MG63 (cell line): ENCODE measurements around the gene TMEM87B. TPM values are rescaled to one million over a fixed set of nuclear protein-coding genes. Genes with fewer than 3 reads are reported as not detected.
A peak's percentile ranks its signal among the peaks of the same experiment; 100 is the strongest.

ENCODE experiments used
- DNase-seq: peaks from one replicate; pipeline ENCODE4 v3.0.0-alpha.2; 2020
- H3K27me3 ChIP-seq: fragments of 250-450 bp; sonication (Bioruptor Pico); 2 replicates; pipeline ENCODE4 v1.5.1; 2020; ENCODE audit warnings: mild to moderate bottlenecking, moderate library complexity
- H3K36me3 ChIP-seq: fragments of 250-450 bp; sonication (Bioruptor Pico); 2 replicates; pipeline ENCODE4 v1.5.1; 2020; ENCODE audit warnings: mild to moderate bottlenecking, moderate library complexity
- H3K4me3 ChIP-seq: fragments of 250-450 bp; sonication (Bioruptor Pico); 2 replicates; pipeline ENCODE4 v1.5.1; 2020; ENCODE audit warnings: mild to moderate bottlenecking, moderate library complexity
- H3K9me3 ChIP-seq: fragments of 250-450 bp; sonication (Bioruptor Pico); 2 replicates; pipeline ENCODE4 v1.5.1; 2020; ENCODE audit warnings: mild to moderate bottlenecking, moderate library complexity
- total RNA-seq: library from RNA; depleted of rRNA; stranded (reverse); fragments of >200 nt; shearing (Covaris generic); gene quantifications from 2 replicates; pipeline ENCODE4 v1.2.3, GENCODE V29; 2014; ENCODE audit warnings: low replicate concordance

TMEM87B gene
- total RNA-seq, 1 experiment from 2014 or later: 7.0 TPM

- Histone ChIP-seq H3K4me3 (no peak overlapping the region), H3K36me3 (no peaks in the 10 kb centered on the region), H3K9me3 (no peaks in the 10 kb centered on the region), H3K27me3 (no peaks in the 10 kb centered on the region)
- DNase-seq: no peak
These were observed 94.9 kb downstream of the TMEM87B start for GRCh38 chr2:112149866-112150435.

- no peaks in the 10 kb centered on the region for H3K27me3 ChIP-seq
- H3K36me3 ChIP-seq: no peaks in the 10 kb centered on the region
- no peaks in the 10 kb centered on the region for H3K9me3 ChIP-seq
- DNase-seq: peak; percentile 71
- no peak overlapping the region for H3K4me3 ChIP-seq
These were observed 95.4 kb downstream of the TMEM87B start for GRCh38 chr2:112150447-112150846.

DNA sequence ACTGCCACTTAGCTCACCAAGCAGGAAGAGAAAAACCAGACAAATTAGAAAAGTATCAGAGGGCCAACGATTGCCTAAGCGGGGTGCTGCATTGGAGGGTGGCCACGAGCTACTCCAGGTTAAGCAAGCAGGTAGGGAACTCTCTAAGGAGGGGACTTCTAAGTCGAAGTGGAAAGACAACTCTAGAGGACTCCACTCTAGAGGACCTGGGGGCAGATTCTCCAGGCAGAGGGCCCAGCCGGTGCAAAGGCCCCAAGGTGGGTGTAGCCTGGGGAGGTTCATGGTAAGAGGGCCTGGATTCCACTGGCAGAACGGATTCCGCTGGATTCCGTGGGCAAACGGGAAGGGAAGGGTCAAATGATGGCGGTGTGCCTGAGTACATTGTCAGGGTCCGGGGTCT is 95.8 kb downstream of the TMEM87B start:
- no peaks in the 10 kb centered on the region for H3K36me3 ChIP-seq
- H3K4me3 ChIP-seq: no peak overlapping the region
- H3K9me3 ChIP-seq: no peaks in the 10 kb centered on the region
- no peaks in the 10 kb centered on the region for H3K27me3 ChIP-seq
- no peak for DNase-seq

- no peak for DNase-seq
- no peaks in the 10 kb centered on the region for H3K36me3 ChIP-seq
- H3K27me3 ChIP-seq: no peaks in the 10 kb centered on the region
- H3K9me3 ChIP-seq: no peaks in the 10 kb centered on the region
- H3K4me3 ChIP-seq: no peak overlapping the region
These were observed 96.2 kb downstream of the TMEM87B start for GRCh38 chr2:112151271-112151670.

- no peaks in the 10 kb centered on the region for H3K36me3 ChIP-seq
- no peak overlapping the region for H3K4me3 ChIP-seq
- no peak for DNase-seq
- H3K9me3 ChIP-seq: no peaks in the 10 kb centered on the region
- no peaks in the 10 kb centered on the region for H3K27me3 ChIP-seq
These were observed 96.8 kb downstream of the TMEM87B start for GRCh38 chr2:112151701-112152440.

DNA sequence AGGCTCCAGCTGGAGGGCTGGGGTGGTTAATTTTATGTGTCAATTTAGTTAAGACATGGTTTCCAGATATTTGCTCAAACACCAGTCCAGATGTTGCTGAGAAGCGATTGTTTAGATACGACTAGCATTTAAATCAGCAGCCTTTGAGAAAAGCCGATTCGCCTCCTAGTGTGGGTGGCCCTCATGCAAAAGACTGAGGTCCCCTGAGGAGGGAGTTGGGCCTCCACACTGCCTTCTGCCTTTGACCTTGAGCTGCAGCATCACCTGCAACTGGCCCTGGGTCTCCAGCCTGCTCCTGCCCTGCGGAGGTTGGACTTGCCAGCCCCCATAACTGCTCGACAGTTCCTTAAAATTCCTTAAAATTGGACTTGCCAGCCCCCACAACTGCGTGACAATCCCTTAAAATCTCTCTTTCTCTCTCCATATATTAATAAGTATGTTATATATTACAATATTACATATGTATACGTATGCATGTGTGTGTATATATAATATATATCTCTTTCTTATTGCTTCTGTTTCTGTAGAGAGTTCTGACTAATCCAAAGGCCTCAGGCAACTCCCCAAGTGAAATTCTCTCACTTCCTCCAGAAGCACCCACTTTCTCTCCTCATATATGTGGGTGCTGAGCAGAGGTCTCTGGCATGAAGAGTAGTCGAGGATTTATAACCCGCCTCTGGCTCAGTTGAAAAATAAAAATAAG is 97.6 kb downstream of the TMEM87B start:
- Histone ChIP-seq H3K27me3 (no peaks in the 10 kb centered on the region), H3K4me3 (no peak overlapping the region), H3K36me3 (no peaks in the 10 kb centered on the region), H3K9me3 (no peaks in the 10 kb centered on the region)
- DNase-seq: no peak

GRCh38 chr2:112153179-112153490 is 98.1 kb downstream of the TMEM87B start:
- Histone ChIP-seq H3K9me3 (no peaks in the 10 kb centered on the region), H3K27me3 (no peaks in the 10 kb centered on the region), H3K4me3 (no peak overlapping the region), H3K36me3 (no peaks in the 10 kb centered on the region)
- peak; percentile 14 for DNase-seq

GRCh38 chr2:112153501-112153900 is 98.4 kb downstream of the TMEM87B start:
- Histone ChIP-seq H3K36me3 (no peaks in the 10 kb centered on the region), H3K4me3 (no peak overlapping the region), H3K9me3 (no peaks in the 10 kb centered on the region), H3K27me3 (no peaks in the 10 kb centered on the region)
- no peak for DNase-seq

DNA sequence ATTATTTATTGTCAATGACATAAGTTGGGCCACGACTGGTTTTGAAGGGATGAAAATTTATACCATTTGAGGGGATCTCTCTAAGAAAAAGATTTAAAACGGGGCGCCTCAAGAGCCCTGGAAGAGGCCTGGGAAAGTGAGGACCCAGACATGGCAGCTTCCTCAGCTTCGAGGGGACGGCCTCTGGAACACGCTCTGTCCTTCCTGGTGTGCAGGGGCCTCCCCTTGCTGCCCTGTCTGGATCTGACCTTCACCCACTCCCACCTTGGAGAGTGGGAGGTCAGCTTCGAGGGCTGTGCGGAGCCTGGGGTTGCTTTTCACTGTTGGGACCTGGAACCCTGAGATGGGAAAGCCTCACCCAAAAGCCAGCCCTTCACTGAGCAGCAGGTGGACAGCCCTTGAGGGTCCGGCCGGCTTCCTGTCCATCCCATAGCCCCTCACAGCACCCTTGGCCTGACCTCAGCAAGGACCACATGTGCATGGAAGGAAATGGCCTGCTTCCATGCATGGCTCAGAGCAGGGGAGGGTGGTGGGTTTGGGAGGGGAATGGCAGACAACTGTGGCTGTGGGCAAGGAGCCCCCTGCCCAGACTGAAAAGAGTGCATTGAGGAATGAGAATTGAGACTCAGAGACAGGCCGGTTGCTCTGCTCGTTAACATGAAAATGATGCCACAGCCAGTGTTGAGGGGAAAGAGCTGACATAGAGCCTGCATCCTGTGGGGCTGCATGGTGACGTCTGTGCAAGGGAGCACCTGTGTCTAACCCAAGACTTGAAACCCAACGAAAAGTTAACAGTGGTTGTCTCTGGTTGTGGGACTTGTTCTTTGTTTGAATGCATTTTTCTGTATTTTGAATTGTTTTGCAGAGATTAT is 99.4 kb downstream of the TMEM87B start:
- Histone ChIP-seq H3K9me3 (no peaks in the 10 kb centered on the region), H3K36me3 (no peaks in the 10 kb centered on the region), H3K27me3 (no peaks in the 10 kb centered on the region), H3K4me3 (no peak overlapping the region)
- DNase-seq: no peak

DNA sequence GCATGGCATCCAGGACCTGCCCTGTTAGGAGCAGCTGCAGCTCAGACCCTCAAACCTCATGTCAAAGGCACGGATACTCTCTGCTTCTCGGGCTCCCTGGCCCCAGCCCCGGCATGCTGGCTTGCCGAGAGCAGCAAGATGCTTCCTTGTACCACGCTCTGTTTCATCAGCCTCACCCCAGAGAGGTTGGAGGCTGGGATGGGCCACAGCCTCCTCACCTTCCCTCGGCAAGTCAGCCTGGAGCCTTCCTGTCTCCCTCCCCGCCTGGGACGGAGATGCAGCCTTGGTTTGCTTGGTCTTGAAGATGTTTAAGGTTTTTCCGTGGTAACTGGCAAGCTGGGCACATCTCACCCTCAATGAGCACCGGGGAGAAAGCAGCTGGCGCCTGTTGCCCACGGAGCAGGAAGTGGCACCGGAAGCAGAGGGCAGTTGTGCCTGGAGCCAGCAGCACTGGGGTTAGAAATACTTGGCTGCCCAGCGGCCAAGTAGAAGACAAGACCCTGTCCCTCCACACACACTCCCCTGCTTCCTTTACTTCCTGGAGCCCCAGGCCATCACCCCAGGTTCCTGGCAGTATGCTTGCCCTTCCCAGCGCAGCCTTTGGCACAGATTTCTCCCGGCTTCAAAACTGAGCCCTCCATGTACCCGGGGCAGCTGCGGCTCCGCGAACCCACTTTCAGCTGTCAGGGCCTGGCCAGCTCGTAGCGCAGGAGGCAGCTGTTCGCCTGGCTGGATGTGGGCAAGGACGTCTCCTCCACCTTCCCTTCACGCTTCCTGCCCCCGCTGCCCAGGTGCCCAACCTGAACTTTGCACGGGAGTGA is 100.5 kb downstream of the TMEM87B start:
- Histone ChIP-seq H3K9me3 (no peaks in the 10 kb centered on the region), H3K36me3 (no peaks in the 10 kb centered on the region), H3K27me3 (no peaks in the 10 kb centered on the region), H3K4me3 (no peak overlapping the region)
- peak; percentile 26 for DNase-seq

- peak; percentile 34 for DNase-seq
- no peak overlapping the region for H3K4me3 ChIP-seq
- H3K27me3 ChIP-seq: no peaks in the 10 kb centered on the region
- no peaks in the 10 kb centered on the region for H3K36me3 ChIP-seq
- no peaks in the 10 kb centered on the region for H3K9me3 ChIP-seq
These were observed 101.3 kb downstream of the TMEM87B start for GRCh38 chr2:112156152-112156986.

DNA sequence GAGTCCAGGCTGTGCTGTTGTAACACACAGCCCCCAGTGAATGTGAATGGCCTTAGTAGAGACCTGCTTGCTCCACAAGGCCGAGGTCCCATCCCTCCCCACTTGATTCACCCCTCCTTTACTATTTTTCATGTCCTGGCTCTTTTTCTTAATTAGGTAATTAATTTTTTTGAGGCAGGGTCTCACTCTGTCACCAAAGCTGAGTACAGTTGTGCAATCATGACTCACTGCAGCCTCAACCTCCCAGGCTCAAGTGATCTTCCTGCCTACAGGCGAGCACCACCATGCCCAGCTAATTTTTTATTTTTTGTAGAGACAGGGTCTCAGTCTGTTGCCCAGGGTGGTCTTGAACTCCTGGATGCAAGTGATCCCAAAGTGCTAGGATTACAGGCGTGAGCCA is 102.4 kb downstream of the TMEM87B start:
- no peak for DNase-seq
- no peaks in the 10 kb centered on the region for H3K36me3 ChIP-seq
- no peak overlapping the region for H3K4me3 ChIP-seq
- H3K27me3 ChIP-seq: no peaks in the 10 kb centered on the region
- H3K9me3 ChIP-seq: no peaks in the 10 kb centered on the region

GRCh38 chr2:112159454-112159921 is 104.4 kb downstream of the TMEM87B start:
- H3K9me3 ChIP-seq: no peaks in the 10 kb centered on the region
- DNase-seq: no peak
- no peak overlapping the region for H3K4me3 ChIP-seq
- H3K36me3 ChIP-seq: no peaks in the 10 kb centered on the region
- H3K27me3 ChIP-seq: no peaks in the 10 kb centered on the region

DNA sequence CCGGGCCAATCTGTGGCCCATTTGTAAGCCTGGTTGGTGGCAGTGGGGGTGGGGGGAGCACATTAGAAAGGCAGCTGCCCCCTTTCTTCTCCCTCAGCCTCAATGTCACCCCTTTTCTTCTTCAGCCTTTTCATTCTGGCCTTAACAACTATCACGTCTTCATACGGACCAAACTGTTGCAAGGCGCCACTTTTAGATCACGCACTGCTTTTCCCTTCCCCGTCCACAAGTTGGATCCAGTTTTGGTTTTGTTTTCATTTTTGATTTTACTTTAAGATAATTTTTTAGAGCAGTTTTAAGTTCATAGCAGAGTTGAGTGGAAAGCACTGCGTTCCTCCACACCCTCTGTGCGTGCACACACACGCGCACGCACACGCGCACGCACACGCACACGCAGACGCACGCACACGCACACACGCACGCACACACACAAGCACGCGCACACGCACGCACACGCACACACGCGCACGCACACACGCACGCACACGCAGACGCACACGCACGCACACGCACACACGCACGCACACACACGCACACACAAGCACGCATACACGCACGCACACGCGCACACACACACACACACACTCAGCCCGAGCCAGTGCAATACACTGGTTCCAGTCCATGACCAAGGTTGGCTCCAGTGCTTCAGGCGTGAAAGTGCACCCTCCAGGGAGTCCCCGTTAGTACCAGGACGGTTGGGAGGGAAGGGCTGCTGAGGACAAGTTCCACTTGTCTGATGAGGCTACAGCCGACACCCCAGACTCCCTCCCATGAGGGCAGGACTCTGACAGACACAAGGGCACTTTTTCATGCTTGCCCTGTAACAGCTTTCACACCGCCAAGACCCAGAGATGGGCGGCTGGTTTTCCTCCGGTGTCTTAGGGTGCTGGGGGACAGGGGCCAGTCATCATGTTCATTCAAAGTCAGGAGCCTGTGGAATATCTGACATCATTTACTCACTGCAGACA is 105.5 kb downstream of the TMEM87B start:
- Histone ChIP-seq H3K36me3 (no peaks in the 10 kb centered on the region), H3K27me3 (no peaks in the 10 kb centered on the region), H3K9me3 (no peaks in the 10 kb centered on the region), H3K4me3 (no peak overlapping the region)
- DNase-seq: no peak
